ENCODE results near the gene TXNDC11. TPM values are rescaled to one million over a fixed set of nuclear protein-coding genes. Genes with fewer than 3 reads are reported as not detected.

The TXNDC11 gene
- total RNA-seq, 2 experiments from 2014 or later = 21.7 to 24.4 TPM

DNA sequence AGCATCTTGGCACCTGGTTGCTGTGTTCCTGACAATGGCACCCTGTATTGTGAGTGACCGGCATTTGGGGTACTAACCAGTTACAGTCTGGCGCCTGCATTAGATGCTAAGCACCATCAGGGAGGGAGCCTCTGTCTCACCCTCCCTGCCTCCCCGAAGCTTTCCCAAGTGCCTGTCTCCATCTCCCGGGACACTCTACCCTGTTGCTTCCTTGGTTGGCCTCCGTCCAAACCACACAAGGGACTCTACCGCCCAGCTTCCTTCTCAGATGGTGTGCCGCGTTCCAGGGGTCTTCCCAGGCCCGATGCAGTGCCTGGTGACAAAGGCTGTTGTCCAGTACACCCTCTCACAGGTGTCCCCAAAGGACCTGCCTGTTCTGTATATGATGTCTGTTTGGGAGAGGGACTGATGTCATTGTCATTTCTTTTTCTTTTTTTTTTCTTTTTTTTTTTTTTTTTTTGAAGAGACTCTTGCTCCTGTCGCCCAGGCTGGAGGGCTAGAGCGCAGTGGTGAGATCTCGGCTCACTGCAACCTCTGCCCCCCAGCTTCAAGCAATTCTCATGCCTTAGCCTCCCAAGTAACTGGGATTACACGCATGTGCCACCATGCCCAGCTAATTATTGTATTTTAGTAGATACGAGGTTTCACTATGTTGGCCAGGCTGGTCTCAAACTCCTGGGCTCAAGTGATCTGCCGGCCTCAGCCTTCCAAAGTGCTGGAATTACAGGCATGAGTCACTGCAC lies 67.7 kb downstream of the TXNDC11 start:
- POLR2A ChIA-PET = no interaction called here

DNA sequence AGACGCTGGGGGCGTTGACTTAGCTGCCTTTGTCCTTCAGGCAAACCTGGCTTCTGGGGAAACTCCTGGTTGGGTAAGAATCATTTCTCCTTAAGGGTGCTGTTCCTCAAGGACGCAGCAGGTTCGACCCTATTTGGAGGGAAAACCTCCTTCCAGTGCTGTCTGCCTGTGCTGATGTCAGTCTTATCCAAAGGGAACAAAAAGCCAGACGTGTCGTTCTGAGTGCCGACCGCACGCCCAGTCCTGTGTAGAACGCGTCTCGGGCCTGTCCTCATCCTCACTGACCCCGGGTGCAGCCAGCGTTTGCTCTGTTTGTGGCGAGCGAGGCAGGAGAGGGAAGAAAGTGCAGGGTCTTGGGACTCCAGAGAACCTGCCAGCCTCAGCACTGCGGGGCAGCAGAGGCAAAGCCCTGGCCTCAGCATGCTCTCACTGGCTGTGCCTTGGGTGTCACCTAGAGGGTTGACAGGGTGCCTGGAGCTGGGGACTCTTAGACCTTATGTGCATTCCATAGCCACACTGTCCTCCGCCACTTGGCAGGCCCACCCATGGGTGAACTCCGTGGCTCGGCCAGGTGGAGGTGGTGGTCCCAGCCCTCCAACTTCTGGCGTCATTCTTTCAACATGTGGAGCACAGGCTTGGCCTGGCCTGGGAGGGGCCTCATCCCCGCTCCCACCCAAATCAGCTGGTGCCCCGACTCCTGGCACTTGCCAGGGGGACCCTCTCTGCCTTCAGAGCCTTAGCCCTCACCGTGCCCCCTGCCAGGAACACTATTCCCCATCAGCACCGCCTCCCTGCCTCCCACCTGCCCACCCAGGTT lies 68.4 kb downstream of the TXNDC11 start:
- Mint-ChIP-seq H3K4me3 (no peak overlapping the region), H3K36me3 (ENCODE audit: low read depth) (peaks cover 6% of the 10 kb centered on the region), H3K4me1 (ENCODE audit: low read depth) (peaks cover 77% of the 10 kb centered on the region), H3K27ac (no peak overlapping the region), H3K27me3 (no peaks in the 10 kb centered on the region), H3K9me3 (no peaks in the 10 kb centered on the region)
- intact Hi-C loops (cut with micrococcal nuclease) = no loop called here
- no peak for ATAC-seq
- POLR2A ChIA-PET = no interaction called here
- TF ChIP-seq, protein P1, sequence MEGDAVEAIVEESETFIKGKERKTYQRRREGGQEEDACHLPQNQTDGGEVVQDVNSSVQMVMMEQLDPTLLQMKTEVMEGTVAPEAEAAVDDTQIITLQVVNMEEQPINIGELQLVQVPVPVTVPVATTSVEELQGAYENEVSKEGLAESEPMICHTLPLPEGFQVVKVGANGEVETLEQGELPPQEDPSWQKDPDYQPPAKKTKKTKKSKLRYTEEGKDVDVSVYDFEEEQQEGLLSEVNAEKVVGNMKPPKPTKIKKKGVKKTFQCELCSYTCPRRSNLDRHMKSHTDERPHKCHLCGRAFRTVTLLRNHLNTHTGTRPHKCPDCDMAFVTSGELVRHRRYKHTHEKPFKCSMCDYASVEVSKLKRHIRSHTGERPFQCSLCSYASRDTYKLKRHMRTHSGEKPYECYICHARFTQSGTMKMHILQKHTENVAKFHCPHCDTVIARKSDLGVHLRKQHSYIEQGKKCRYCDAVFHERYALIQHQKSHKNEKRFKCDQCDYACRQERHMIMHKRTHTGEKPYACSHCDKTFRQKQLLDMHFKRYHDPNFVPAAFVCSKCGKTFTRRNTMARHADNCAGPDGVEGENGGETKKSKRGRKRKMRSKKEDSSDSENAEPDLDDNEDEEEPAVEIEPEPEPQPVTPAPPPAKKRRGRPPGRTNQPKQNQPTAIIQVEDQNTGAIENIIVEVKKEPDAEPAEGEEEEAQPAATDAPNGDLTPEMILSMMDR (IDR thresholded peaks at IDR 0.05) = no peak
- CTCF ChIA-PET = interaction anchor here (1.1 to 1.3 kb wide), 2 partner anchors 8 to 40 kb away, joined by 4 read pairs; no protein-coding TSS in a partner anchor
- DNase-seq = no peak

More for the DNA sequence above, 67.7 kb downstream of the TXNDC11 start:
- Mint-ChIP-seq H3K4me3 (no peak overlapping the region), H3K9me3 (no peaks in the 10 kb centered on the region), H3K27me3 (no peaks in the 10 kb centered on the region), H3K4me1 (ENCODE audit: low read depth) (peaks cover 76% of the 10 kb centered on the region), H3K36me3 (ENCODE audit: low read depth) (peaks cover 12% of the 10 kb centered on the region), H3K27ac (peak overlapping the region; percentile 67)
- DNase-seq (no peak), ATAC-seq (no peak)
- intact Hi-C loops (cut with micrococcal nuclease) = no loop called here
- CTCF ChIA-PET = interaction anchor here (1.1 to 1.3 kb wide), 3 partner anchors 9 to 40 kb away, joined by 3 to 4 read pairs (median 4); no protein-coding TSS in a partner anchor
- TF ChIP-seq, protein P1 (IDR thresholded peaks at IDR 0.05) = no peak

DNA sequence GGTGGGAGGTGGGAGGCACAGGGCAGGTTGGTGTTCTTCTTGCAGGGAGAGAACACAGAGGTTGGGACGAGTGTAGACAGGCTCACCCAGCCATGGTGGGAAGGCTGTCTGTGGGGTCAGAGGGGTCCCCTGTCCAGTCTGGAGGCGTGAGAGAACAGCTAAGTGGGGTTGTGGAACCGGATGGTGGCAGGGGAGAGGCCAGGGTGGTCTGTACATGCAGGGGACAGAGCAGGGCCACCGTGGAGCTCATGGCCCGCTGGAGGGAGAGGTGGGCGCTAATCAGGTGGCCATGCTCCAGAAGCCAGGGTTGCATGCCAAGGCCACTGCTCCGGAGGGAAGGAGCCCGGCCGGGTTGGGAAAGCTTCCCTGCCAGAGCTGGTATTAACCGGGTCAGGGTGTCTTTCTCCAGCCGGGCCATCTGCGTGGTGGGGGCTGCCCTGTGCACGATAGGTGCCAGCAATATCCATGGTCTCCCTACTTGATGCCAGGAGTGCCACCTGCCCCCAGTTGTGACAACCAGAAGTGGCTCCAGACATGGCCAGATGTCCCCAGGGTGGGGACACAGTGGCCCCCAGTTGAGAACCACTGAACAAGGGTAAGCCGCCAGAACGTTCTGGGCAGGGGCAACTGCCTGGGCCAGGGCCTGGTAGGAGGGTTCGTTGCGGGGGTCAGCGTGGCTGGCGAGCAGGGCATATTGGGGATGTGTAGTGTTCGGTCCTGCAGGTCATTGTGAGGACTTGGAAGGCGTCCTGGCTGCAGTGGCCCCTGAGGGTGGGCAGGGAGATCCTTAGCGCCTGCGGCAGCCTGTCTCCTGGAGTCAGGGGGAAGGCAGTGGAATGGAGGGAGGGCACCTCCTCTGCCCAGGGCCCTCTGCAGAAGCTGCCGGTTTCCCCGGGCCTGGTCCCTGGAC lies 69.3 kb downstream of the TXNDC11 start:
- TF ChIP-seq, protein P1 (IDR thresholded peaks at IDR 0.05) = no peak
- ChIA-PET CTCF (interaction anchor here (1.1 kb wide), 1 partner anchor 24 kb away, joined by 3 read pairs; no protein-coding TSS in a partner anchor), POLR2A (no interaction called here)
- no peaks in the 10 kb centered on the region for H3K27me3 Mint-ChIP-seq
- no peak overlapping the region for H3K4me3 Mint-ChIP-seq
- DNase-seq (no peak), ATAC-seq (no peak)
- peaks cover 4% of the 10 kb centered on the region for H3K36me3 Mint-ChIP-seq (ENCODE audit: low read depth)
- H3K9me3 Mint-ChIP-seq = no peaks in the 10 kb centered on the region
- peaks cover 69% of the 10 kb centered on the region for H3K4me1 Mint-ChIP-seq (ENCODE audit: low read depth)
- H3K27ac Mint-ChIP-seq = peak overlapping the region; percentile 81
- intact Hi-C loops (cut with micrococcal nuclease) = no loop called here

DNA sequence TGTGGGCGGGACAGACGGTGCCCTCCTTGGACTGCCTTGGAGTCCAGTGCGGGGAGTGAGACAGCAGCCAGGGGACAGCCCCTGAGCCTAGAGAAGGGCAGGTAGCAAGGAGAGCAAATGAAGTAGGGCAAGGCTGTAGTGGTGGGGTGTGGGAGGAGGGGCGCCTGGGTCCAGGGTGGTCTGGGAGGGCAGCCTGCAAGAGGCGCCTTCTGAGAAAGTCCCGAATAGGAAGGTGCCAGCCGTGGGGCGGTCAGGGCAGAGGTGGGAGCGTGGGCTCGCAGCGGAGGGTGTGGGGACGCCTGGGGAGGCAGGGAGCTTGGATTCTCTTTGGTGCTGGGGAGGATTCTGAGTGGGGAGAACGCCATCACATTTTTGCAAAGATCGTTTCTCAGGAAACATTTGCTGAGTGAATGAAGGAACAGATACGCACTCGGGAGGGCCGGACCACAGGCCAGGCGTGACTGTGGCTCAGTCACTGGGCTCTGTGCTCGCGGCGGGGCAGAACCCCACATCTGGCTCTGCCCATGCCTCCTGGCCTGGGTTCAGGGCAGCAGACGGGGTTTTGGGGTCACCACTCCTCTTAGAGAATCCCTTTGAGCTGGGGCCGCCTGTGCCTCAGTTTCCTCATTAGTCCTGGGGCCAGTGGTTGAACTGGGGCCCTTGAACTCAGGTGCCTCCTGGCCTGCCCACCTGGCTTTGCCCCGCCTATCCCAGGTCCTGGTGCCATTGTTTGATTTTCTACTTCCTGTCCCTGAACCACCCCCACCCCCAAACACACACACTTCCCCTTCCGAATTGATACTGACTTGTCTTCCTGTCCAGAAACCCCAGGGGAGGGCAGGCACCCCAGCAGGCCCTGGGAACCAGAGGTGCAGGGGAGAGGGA lies 70.2 kb downstream of the TXNDC11 start:
- H3K4me1 Mint-ChIP-seq (ENCODE audit: low read depth) = peaks cover 65% of the 10 kb centered on the region
- TF ChIP-seq, protein P1 (IDR thresholded peaks at IDR 0.05) = no peak
- ATAC-seq (peak; percentile 8), DNase-seq (peak; percentile 71)
- POLR2A ChIA-PET = no interaction called here
- CTCF ChIA-PET = interaction anchor here (1.1 kb wide), 1 partner anchor 25 kb away, joined by 3 read pairs; no protein-coding TSS in a partner anchor
- intact Hi-C loops (cut with micrococcal nuclease) = no loop called here
- H3K36me3 Mint-ChIP-seq (ENCODE audit: low read depth) = peaks cover 4% of the 10 kb centered on the region
- no peaks in the 10 kb centered on the region for H3K27me3 Mint-ChIP-seq
- peak overlapping the region; percentile 81 for H3K27ac Mint-ChIP-seq
- no peaks in the 10 kb centered on the region for H3K9me3 Mint-ChIP-seq
- H3K4me3 Mint-ChIP-seq = peak overlapping the region; percentile 3
